HG03139 (cell line): Measurements from ENCODE around the gene ZNF688.

ENCODE experiments used
- ATAC-seq: cut with Tn5 transposase; IDR thresholded peaks from one replicate; pipeline ENCODE4 v1.9.1; 2021; ENCODE audit not compliant: unreplicated experiment

Gene ZNF688

GRCh38 chr16:30521873-30522641 lies 49.5 kb downstream of the ZNF688 start:
- no peak for ATAC-seq

GRCh38 chr16:30521476-30521872 lies 50.0 kb downstream of the ZNF688 start:
- ATAC-seq: no peak
